HEK293T (cell line): ENCODE results near the gene CFAP157.

Experiments
- BHLHE40 ChIP-seq: fragments of 450-650 bp; IDR thresholded peaks from 2 replicates; pipeline ENCODE4 v1.6.1; 2016; ENCODE audit warnings: mild to moderate bottlenecking, moderate library complexity, borderline replicate concordance
- CTBP1 ChIP-seq: fragments of 450-650 bp; IDR thresholded peaks from 2 replicates; pipeline ENCODE4 v1.6.1; 2016; ENCODE audit warnings: borderline replicate concordance
- FOXA1 ChIP-seq: fragments of 450-650 bp; IDR thresholded peaks from 2 replicates; pipeline ENCODE4 v1.6.1; 2016; ENCODE audit warnings: mild to moderate bottlenecking
- FOXK2 ChIP-seq: fragments of 450-650 bp; IDR thresholded peaks from 2 replicates; pipeline ENCODE4 v1.6.1; 2016; ENCODE audit warnings: mild to moderate bottlenecking
- FOXM1 ChIP-seq: fragments of 450-650 bp; IDR thresholded peaks from 2 replicates; pipeline ENCODE4 v1.6.1; 2017; ENCODE audit warnings: mild to moderate bottlenecking, borderline replicate concordance
- HDGF ChIP-seq: fragments of 450-650 bp; IDR thresholded peaks from 2 replicates; pipeline ENCODE4 v1.6.1; 2017; ENCODE audit warnings: antibody characterized with exemption, borderline replicate concordance
- PKNOX1 ChIP-seq: fragments of 450-650 bp; IDR thresholded peaks from 2 replicates; pipeline ENCODE4 v1.6.1; 2016
- SP1 ChIP-seq: fragments of 450-650 bp; IDR thresholded peaks from 2 replicates; pipeline ENCODE4 v1.6.1; 2017
- TARDBP ChIP-seq: fragments of 450-650 bp; IDR thresholded peaks from 2 replicates; pipeline ENCODE4 v1.6.1; 2016
- ZNF384 ChIP-seq: fragments of 450-650 bp; IDR thresholded peaks from 2 replicates; pipeline ENCODE4 v1.6.1; 2016

DNA sequence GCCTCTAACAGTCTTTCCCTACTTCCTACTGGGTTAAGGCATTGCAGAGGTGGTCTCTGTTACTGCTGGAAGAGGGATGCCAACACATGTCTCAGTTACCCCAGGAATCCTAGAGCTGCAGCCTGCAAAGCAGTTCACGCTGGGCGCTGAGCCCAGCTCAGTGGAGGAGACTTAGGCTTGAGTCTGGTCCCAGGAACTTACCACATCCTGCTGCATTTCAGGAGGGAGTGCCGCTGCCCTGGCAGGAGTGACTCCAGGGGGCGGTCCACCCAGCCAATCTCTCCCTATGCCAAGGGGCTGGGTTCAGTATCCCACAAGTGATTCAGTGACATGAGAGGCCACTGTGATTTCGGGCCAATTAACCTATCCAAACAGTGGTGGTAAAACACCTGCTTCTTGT lies 16.7 kb downstream of the CFAP157 start:
- TF ChIP-seq TARDBP (no peak), ZNF384 (no peak), FOXA1 (no peak), BHLHE40 (no peak), FOXM1 (no peak), PKNOX1 (no peak), SP1 (no peak), HDGF (no peak), CTBP1 (no peak), FOXK2 (no peak)
